NCI-H1105 treated with DMSO at 0.1 percent for 48 hours (cell line): ENCODE data around the gene ERH.

Source experiments
- DNase-seq: peaks from one replicate; lab custom pipeline; 2025; lab: John Stamatoyannopoulos, UW

ERH gene

GRCh38 chr14:69355607-69356281 lies 42.4 kb downstream of the ERH start:
- DNase-seq: no peak

GRCh38 chr14:69355154-69355597 lies 42.9 kb downstream of the ERH start:
- no peak for DNase-seq

- DNase-seq: no peak
Measured at GRCh38 chr14:69354383-69355153, 43.5 kb downstream of the ERH start.

DNA sequence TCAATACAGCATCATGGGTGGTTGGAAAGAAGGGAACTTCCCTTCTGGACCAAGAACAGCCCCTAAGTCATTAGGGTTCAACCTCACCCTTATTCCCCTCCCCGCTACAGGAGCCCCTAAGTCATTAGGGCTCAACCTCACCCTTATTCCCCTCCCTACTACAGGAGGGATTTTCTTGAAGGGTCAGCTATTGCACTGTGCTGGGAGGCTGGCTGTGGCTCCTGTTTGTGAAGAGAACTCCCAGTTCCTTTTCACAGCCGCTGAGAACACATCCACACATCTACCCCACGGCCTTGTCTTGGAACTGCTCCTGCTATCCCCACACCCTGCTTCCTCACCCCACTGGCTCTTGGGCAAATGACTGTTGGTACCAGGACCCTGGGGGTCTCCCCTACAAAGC lies 44.9 kb downstream of the ERH start:
- DNase-seq: no peak

DNA sequence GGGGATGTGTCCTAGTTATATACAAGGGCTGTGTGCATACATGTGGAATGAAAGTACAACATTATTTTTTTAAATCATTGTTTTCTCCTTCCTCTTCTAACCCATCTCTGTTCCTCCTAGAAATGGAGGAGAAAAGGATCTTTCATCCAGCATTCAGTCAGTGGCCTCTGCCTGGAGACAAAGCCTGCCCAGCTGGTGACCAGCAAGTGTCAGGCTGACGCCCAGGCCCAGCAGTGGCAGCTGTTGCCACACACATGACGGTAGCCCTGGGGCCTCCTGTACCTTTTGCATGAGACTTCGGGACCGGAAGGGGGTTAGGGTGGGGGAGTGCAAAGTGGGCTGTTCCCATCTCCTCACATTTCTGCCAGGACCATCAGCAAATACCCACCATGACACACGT lies 46.2 kb downstream of the ERH start:
- no peak for DNase-seq

- no peak for DNase-seq
Measured at GRCh38 chr14:69351385-69351784, 46.7 kb downstream of the ERH start.

GRCh38 chr14:69350892-69351291 lies 47.2 kb downstream of the ERH start:
- no peak for DNase-seq

DNA sequence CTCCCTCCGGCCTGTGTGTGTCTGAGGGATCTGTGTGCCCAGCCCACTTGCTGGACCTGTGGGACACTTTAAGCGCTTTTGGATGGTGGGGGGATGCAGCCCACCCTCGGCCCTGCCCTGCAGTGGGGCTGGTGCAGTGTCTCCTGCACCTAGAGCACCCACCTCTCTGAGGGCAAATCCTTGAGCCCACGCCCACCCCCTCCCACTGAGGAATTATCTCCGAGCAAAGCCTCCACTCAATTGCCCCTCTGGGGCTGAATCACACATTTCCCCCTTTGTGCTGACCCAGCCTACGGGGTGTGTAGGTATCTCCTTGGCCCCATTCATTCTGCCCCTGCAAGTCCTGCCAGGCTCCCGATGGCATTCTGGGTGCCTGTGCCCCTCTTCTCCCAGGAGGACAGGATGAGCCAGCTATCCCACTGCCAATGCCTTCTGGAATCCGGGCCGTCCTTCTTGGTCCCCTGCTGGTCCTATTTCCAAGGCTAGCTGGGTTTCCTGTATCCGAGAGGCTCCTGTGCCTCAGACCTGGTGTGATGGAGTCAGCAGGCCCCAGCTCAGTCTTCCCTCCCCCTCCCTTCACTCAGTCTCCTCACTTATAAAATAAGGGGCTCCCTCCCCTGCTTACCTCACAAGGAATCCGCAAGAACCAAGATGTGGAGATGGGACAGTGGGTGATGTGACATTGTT lies 48.9 kb downstream of the ERH start:
- no peak for DNase-seq

DNA sequence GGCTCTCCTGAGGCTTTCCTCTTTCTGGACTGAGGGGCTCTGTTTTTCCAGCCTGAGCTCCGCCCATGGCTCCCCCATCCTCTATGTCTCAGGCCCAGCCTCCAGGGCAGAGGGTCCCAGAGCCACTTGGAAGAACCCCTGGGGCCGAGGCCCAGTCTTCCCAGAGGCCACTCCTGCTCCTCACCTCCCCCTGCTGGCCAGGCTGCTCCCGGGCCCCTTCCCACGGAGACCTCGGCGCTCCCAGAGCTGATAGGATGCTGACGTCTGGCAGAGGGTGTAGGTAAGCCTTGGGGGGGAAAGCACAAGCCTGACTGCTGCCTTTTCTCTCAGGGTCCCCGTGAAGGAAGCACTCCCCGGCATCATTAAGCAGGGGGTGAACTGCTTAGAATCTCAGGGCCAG lies 51.4 kb downstream of the ERH start:
- DNase-seq: no peak

DNA sequence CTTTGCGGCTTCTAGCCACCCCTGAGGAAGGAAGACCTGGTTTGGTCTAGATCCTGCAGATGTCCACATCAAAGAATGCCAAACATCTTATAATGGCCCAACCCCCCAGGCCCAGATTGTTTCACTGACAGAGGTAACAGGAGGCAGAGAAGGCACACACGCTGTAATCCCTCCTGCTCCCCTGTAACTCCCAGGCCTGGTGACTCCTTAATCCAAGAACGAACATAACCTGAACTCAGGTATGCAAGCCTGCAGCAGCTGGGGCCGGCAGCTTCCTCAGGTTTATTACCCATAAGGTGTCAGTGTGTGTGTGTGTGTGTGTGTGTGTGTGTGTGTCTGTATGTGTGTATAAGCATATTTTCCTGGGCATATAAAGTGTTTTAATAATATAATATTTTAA lies 52.7 kb downstream of the ERH start:
- DNase-seq: no peak

- DNase-seq: no peak
Measured at GRCh38 chr14:69344171-69344570, 53.9 kb downstream of the ERH start.

DNA sequence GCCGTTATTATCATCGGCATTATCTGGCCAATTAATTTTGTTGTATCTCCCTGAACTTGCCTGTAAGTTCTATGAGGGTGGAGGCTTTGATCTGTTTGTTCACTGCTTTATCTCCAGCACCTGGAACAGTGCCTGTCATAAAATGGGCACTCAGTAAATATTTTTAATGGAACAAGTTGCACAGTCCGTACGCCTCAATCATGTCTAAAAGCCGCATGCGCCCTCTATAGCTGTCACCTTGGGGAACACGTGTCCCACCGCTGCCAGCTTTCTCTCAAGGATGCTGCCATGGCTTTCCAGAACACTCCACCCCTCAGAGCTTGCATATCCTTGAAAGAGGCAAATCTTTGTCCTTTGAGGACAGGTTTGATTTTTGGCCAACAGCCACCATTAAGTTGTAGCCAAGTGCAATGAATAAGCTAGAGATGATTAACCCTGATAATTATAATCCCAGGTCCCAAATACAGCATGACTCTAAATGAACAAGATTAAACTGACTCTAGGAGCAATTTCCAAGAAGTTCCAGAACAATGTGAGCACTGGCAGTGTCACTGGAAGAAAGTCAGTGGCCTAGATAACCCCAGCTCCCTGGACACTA lies 55.1 kb downstream of the ERH start:
- no peak for DNase-seq

DNA sequence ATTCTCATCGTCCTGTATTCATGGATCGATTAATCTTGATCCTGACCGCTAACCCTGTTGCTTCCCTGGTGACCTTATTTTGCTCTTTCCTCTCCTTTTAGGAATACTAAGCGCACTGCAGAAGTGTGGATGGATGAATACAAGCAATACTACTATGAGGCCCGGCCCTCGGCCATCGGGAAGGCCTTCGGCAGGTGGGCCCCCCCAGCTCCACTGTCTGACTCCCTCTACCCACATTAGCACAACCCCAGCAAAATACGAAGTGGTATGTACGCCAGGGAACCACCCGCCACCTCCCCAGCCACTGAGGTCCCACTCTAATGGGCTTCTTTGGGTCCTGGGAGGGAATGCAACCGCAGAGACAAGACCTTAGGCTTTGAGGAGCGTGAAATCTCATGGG lies 58.7 kb downstream of the ERH start:
- DNase-seq: no peak

- DNase-seq: no peak
Measured at GRCh38 chr14:69337984-69338383, 60.1 kb downstream of the ERH start.

DNA sequence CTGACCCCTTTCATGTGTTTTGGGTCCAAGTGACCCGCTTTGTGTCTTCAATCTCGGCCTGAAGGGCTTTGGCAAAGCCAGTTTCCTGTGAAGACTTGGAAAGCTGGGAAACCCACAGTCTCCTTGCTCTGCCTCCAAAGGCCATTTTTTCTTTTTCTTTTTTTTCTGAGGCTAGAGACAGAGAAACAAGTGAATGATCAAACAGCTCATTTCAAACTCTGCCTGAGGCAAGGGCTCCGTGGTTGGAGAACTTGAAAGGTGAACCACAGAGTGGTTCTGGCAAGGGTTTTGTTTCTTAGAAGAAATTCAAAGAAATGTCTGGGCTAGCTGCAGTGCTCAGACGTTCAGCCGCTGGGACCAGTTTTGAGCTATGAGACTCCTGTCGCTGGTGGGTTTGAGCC lies 62.7 kb downstream of the ERH start:
- no peak for DNase-seq

- DNase-seq: no peak
Measured at GRCh38 chr14:69334576-69334975, 63.5 kb downstream of the ERH start.

DNA sequence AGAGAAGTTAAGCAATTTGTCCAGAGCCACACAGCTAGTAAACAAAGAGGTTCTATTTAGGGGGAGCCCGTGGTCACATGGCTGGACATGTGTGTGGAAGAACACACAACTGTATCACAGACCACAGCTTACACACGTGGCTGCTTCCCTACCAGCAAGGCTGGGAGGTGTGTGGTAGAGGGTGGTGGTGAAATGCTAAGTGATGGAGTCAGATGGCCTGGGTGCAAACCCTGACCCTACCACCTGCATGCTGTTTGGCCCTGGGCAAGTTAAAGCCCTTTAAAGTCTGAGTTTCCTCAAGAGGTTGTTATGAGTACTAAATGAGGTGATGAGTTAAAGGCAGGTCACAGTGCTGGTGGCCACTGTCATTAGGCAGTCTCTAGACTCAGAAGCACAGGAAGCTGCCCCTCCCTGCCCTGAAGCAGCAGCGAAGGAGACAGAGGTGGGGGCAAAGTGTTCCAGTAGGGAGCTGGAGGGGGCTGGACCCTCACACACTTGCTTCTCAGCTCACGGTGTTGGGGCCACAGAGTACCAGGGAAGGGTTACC lies 64.2 kb downstream of the ERH start:
- DNase-seq: no peak

- DNase-seq: no peak
Measured at GRCh38 chr14:69332782-69333395, 65.2 kb downstream of the ERH start.

GRCh38 chr14:69331206-69331605 lies 66.9 kb downstream of the ERH start:
- DNase-seq: no peak
